Sigmoid colon (tissue), 7 donors: ENCODE results near the gene L3MBTL1. TPM values are rescaled to one million over a fixed set of nuclear protein-coding genes. Genes with fewer than 3 reads are reported as not detected.

ENCODE experiments used
- DNase-seq: peaks from one replicate; pipeline ENCODE4 v3.0.0-alpha.2; 2019
- H3K27ac ChIP-seq, 4 donors: fragments of 200-600 bp; sonication (generic); one replicate each; pipeline ENCODE4 v1.5.1; 2016 to 2019; ENCODE audit warnings: mild to moderate bottlenecking in 1 of 4
- H3K27me3 ChIP-seq, 3 donors: fragments of 200-600 bp; sonication (generic); one replicate each; pipeline ENCODE4 v1.5.1; 2019; ENCODE audit warnings: mild to moderate bottlenecking in 1 of 3
- H3K36me3 ChIP-seq, 4 donors: fragments of 200-600 bp; sonication (generic); one replicate each; pipeline ENCODE4 v1.5.1; 2016 to 2019
- H3K4me1 ChIP-seq, 4 donors: fragments of 200-600 bp; sonication (generic); one replicate each; pipeline ENCODE4 v1.5.1; 2017 to 2019
- H3K4me3 ChIP-seq, 4 donors: fragments of 200-600 bp; sonication (generic); one replicate each; pipeline ENCODE4 v1.5.1; 2017 to 2019; ENCODE audit warnings: mild to moderate bottlenecking in 2 of 4, moderate library complexity in 1 of 4
- H3K9me3 ChIP-seq, 4 donors: fragments of 200-600 bp in 3 of 4; sonication (generic) in 3 of 4; one replicate each; pipeline versions ENCODE4 v1.5.1 to v1.6.1; 2013 to 2019
- CTCF ChIP-seq, 4 experiments: fragments of 450-650 bp in 3 of 4; fragments of 200-600 bp in 1 of 4; IDR thresholded peaks; one replicate each; pipeline ENCODE4 v1.5.1; 2016 to 2019; ENCODE audit warnings: antibody characterized with exemption in 4 of 4, mild to moderate bottlenecking in 3 of 4, moderate library complexity in 2 of 4
- EP300 ChIP-seq, 4 donors: sonication (generic); formaldehyde crosslinking; IDR thresholded peaks; one replicate each; pipeline ENCODE4 v1.6.1; 2017; ENCODE audit warnings: antibody characterized with exemption in 4 of 4
- POLR2A ChIP-seq, 2 donors: fragments of 450-650 bp; IDR thresholded peaks; one replicate each; pipeline ENCODE4 v1.6.1; 2016; ENCODE audit warnings: antibody characterized with exemption in 2 of 2, mild to moderate bottlenecking in 2 of 2, moderate library complexity in 2 of 2
- POLR2AphosphoS5 ChIP-seq, 4 donors: sonication (generic); formaldehyde crosslinking; IDR thresholded peaks; one replicate each; pipeline ENCODE4 v1.6.1; 2017; ENCODE audit warnings: antibody characterized with exemption in 4 of 4
- WGBS, 2 donors: extraction: QIAGEN DNeasy Blood & Tissue Kit; methylation state at CpG; one replicate each; pipeline ENCODE4 v1.1.7; 2013; 5-methylcytosine and 5-hydroxymethylcytosine counted together
- intact Hi-C: fragments of 100-400 bp; cut with DNase I; formaldehyde crosslinking; loops from one replicate; pipeline ENCODE4 v1.15.1; 2023
- polyA plus RNA-seq, 3 donors: library from polyadenylated mRNA; stranded (reverse); fragments of 200-250 nt; gene quantifications; one replicate each; pipeline ENCODE4 v1.2.3, GENCODE V29; 2013
- total RNA-seq, 4 donors: library from RNA; depleted of rRNA; stranded (reverse); fragments of >200 nt; gene quantifications; one replicate each; pipeline ENCODE4 v1.1.0, GENCODE V29; 2016
- donor health status: healthy with polysubstance abuse.
- donor health status: Bipolar disorder and iron deficiency.
- donor health status: healthy.

L3MBTL1 gene
- total and polyA plus RNA-seq, 7 donors: 0.46 to 26.9 (median 9.0) TPM

- WGBS, 2 donors: 16 to 65% methylated on average over 10 of the region's 10 CpGs
- no peaks in the 10 kb centered on the region for H3K4me1 ChIP-seq
- intact Hi-C loops: no loop called here
- H3K9me3 ChIP-seq: no peaks in the 10 kb centered on the region
- DNase-seq: no peak
- no peaks in the 10 kb centered on the region for H3K27me3 ChIP-seq
- no peak overlapping the region for H3K27ac ChIP-seq
- H3K36me3 ChIP-seq: no peaks in the 10 kb centered on the region
- no peak overlapping the region for H3K4me3 ChIP-seq
- TF ChIP-seq POLR2AphosphoS5 (IDR thresholded peaks at IDR 0.05) (no peak), EP300 (IDR thresholded peaks at IDR 0.05) (no peak), POLR2A (IDR thresholded peaks at IDR 0.05) (no peak), CTCF (IDR thresholded peaks at IDR 0.05) (no peak)
Observed at GRCh38 chr20:43570496-43570895, 63.0 kb downstream of the L3MBTL1 start.

- Histone ChIP-seq H3K27ac (no peak overlapping the region), H3K9me3 (no peaks in the 10 kb centered on the region), H3K4me1 (no peaks in the 10 kb centered on the region), H3K4me3 (no peak overlapping the region), H3K27me3 (no peaks in the 10 kb centered on the region), H3K36me3 (no peaks in the 10 kb centered on the region)
- WGBS, 2 donors: 93% methylated on average over 3 of the region's 3 CpGs
- intact Hi-C loops: no loop called here
- TF ChIP-seq POLR2AphosphoS5 (IDR thresholded peaks at IDR 0.05) (no peak), POLR2A (IDR thresholded peaks at IDR 0.05) (no peak), EP300 (IDR thresholded peaks at IDR 0.05) (no peak), CTCF (IDR thresholded peaks at IDR 0.05) (no peak)
- DNase-seq: no peak
Observed at GRCh38 chr20:43571310-43571709, 63.8 kb downstream of the L3MBTL1 start.

GRCh38 chr20:43571771-43572170 lies 64.3 kb downstream of the L3MBTL1 start:
- H3K36me3 ChIP-seq: no peaks in the 10 kb centered on the region
- H3K9me3 ChIP-seq: no peaks in the 10 kb centered on the region
- peak; percentile 36 for DNase-seq
- TF ChIP-seq CTCF (IDR thresholded peaks at IDR 0.05) (no peak), POLR2AphosphoS5 (IDR thresholded peaks at IDR 0.05) (no peak), POLR2A (IDR thresholded peaks at IDR 0.05) (no peak), EP300 (IDR thresholded peaks at IDR 0.05) (no peak)
- WGBS, 2 donors: 89 to 93% methylated on average over 6 of the region's 6 CpGs
- H3K27me3 ChIP-seq: no peaks in the 10 kb centered on the region
- H3K4me3 ChIP-seq: no peak overlapping the region
- no peaks in the 10 kb centered on the region for H3K4me1 ChIP-seq
- no peak overlapping the region for H3K27ac ChIP-seq
- intact Hi-C loops: no loop called here

GRCh38 chr20:43572891-43573290 lies 65.4 kb downstream of the L3MBTL1 start:
- H3K36me3 ChIP-seq: no peaks in the 10 kb centered on the region
- TF ChIP-seq CTCF (IDR thresholded peaks at IDR 0.05): no peak
- TF ChIP-seq POLR2A (IDR thresholded peaks at IDR 0.05): no peak
- no peak for TF ChIP-seq POLR2AphosphoS5 (IDR thresholded peaks at IDR 0.05)
- no peak for TF ChIP-seq EP300 (IDR thresholded peaks at IDR 0.05)
- intact Hi-C loops: no loop called here
- no peaks in the 10 kb centered on the region for H3K27me3 ChIP-seq
- no peaks in the 10 kb centered on the region for H3K4me1 ChIP-seq
- no peak overlapping the region for H3K4me3 ChIP-seq
- 94 to 95% methylated on average over 8 of the region's 8 CpGs for WGBS, 2 donors
- H3K9me3 ChIP-seq: no peaks in the 10 kb centered on the region
- no peak for DNase-seq
- no peak overlapping the region for H3K27ac ChIP-seq

GRCh38 chr20:43576108-43576507 lies 68.6 kb downstream of the L3MBTL1 start:
- no peak overlapping the region for H3K4me3 ChIP-seq
- WGBS, 2 donors: 81 to 89% methylated on average over 10 of the region's 10 CpGs
- H3K36me3 ChIP-seq: no peaks in the 10 kb centered on the region
- no peak overlapping the region for H3K27ac ChIP-seq
- intact Hi-C loops: no loop called here
- DNase-seq: no peak
- no peak for TF ChIP-seq EP300 (IDR thresholded peaks at IDR 0.05)
- TF ChIP-seq CTCF (IDR thresholded peaks at IDR 0.05): no peak
- TF ChIP-seq POLR2AphosphoS5 (IDR thresholded peaks at IDR 0.05): no peak
- no peak for TF ChIP-seq POLR2A (IDR thresholded peaks at IDR 0.05)
- H3K9me3 ChIP-seq: no peaks in the 10 kb centered on the region
- H3K4me1 ChIP-seq: peaks cover 0 to 7% (median 0%) of the 10 kb centered on the region in 4 donors
- H3K27me3 ChIP-seq: no peaks in the 10 kb centered on the region
